Activated CD4-positive, CD25-positive, alpha-beta regulatory T cell treated with anti-CD3 and anti-CD28 coated beads, Interleukin-2, amount 50 U/mL, for 16 hours (primary cell): ENCODE data around the gene SSR1.
"Not testable (repeated sequence)": the region's sequence is repeated elsewhere in the genome, so short reads cannot be mapped to it uniquely, and the experiment has no call there.

Experiments used
- DNase-seq: peaks from one replicate; pipeline ENCODE4 v3.0.0-alpha.2; 2020; ENCODE audit warnings: low read depth, low spot score

SSR1 gene

DNA sequence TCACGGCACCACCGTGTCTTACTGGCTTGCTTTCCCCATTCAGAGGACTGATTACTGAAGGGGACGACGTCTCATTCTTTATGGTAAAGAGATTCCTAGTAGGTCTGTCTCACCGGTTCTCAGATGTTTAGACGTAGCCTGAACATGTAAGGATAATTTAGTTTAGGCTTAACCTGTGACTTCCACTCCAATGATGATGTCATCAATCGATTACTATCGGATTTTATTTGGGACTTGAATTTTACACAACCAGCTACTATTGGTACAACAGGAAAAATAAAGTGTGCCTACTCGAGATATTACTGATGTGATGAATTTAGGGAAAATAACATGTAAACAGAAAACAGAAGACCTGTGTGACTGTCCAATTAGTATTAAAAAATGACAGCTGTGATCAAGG lies 4.5 kb upstream of the SSR1 start:
- no peak for DNase-seq

DNA sequence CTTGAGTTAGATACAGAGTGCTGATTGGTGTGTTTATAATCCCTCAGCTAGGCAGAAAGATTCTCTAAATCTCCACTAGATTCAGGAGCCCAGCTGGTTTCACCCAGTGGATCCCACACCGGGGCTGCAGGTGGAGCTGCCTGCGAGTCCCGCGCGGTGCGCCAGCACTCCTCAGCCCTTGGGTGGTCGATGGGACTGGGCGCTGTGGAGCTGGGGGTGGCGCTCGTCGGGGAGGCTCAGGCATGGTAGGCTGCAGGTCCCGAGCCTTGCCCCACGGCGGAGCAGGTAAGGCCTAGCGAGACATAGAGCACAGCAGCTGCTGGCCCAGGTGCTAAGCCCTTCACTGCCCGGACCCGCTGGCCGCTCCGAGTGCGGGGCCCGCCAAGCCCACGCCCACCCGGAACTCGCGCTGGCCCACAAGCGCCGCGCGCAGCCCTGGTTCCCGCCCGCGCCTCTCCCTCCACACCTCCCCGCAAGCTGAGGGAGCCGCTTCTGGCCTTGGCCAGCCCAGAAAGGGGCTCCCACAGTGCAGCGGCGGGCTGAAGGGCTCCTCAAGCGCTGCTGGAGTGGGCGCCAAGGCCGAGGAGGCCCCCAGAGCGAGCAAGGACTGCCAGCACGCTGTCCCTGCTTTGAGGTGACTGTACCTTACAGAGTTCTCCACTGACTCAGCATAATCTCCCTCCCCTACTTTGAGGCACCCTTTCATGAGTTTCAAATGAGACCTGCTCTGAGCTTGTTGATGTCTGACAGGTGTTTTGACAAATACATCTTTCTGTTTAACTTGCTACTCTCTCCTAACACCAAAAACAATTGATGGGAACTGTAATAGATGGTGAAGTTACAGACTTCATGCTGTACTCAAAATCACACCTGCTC lies 3.9 kb upstream of the SSR1 start:
- DNase-seq: no peak

GRCh38 chr6:7315948-7316365 lies 3.0 kb upstream of the SSR1 start:
- DNase-seq: no peak

DNA sequence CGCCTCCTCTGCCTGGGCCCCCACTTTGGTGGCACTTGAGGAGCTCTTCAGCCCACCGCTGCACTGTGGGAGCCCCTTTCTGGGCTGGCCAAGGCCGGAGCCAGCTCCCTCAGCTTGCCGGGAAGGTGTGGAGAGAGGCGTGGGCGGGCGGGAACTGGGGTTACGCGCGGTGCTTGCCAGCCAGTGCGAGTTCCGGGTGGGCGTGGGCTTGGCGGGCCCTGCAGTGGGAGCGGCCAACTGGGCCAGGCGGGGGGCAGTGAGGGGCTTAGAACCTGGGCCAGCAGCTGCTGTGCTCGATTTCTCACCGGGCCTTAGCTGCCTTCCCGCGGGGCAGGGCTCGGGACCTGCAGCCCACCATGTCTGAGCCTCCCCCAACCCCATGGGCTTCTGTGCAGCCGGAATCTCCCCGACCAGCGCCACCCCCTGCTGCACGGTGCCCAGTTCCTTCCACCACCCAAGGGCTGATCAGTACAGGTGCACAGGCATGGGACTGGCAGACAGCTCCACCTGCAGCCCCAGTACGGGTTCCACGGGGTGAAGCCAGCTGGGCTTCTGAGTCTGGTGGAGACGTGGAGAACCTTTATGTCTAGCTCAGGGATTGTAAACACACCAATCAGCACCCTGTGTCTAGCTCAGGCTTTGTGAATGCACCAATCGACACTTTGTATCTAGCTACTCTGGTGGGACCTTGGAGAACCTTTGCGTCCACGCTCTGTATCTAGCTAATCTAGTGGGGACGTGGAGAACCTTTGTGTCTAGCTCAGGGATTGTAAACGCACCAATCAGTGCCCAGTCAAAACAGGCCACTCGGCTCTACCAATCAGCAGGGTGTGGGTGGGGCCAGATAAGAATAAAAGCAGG lies 2.3 kb upstream of the SSR1 start:
- not testable (repeated sequence) for DNase-seq

- DNase-seq: no peak
Measured at GRCh38 chr6:7314414-7314813, 1.4 kb upstream of the SSR1 start.

GRCh38 chr6:7313505-7314165 lies 636 bp upstream of the SSR1 start:
- DNase-seq: no peak

DNA sequence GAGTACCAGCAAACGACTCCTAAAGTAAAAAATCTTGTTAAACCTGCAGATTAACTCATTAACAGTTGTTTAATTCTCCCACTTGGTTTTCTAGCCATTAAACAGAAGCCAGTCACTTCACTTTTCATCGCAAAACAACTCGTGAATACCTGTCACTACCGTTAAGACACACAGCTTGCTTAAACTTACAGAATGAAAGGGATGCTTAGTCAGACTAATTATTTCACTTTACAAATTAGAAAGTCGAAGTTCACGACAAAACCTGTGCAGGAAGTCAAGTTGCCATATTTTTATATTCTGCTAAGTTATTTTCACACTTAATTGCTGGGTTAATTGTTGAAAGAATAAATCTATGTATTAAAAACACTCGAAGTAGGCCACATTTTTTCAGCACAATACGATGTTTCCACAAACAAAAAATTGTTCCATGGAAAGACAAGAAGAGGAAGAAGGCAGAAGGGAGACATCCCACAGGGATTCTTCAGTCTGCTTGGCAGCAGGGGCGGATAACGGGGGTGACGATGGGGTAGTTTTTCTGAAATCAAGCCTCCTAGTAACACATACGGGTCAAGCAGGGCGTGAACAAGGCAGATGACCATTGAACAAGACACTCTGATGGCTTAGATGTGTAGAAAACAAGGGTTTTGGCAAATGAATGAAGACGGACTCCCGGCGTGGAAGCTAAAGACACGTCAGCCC lies 933 bp downstream of the SSR1 start:
- no peak for DNase-seq

DNA sequence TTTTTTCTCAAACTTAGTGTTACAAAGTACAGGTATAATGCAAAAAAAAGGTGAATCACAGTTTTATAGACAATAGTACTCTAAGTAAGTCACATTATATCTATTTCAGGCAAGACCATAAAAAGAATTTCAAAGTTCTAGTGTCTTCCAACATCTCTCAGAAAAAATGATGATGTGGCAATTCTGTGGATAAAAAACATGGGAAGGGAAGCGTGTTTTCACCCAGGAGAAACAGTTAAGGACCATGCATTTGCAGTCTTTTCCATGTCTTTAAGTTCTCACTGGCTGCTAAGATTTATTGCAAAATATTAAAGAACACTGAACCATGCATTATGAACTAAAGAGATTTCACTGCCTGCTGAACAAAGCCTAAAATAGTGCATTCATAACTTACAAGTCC lies 1.8 kb downstream of the SSR1 start:
- DNase-seq: no peak

DNA sequence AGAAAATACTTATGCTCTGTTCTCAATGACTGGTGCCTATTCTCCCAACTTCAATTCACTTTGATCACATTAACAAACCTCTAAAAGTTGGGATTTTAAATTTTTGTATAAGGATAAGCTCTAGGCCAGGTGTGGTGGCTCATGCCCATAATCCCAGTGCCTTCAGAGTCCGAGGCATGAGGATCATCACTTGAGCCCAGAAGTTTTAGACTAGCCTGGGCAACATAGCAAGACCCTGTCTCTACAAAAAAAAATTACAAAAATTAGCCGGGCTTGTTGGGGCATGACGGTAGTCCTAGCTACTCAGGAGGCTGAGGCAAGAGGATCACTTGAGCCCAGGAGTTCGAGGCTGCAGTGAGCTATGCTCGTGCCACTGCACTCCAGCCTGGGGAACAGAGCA lies 3.9 kb downstream of the SSR1 start:
- DNase-seq: no peak

GRCh38 chr6:7307533-7307932 lies 5.5 kb downstream of the SSR1 start:
- DNase-seq: no peak

GRCh38 chr6:7304821-7305220 lies 8.2 kb downstream of the SSR1 start:
- DNase-seq: no peak

DNA sequence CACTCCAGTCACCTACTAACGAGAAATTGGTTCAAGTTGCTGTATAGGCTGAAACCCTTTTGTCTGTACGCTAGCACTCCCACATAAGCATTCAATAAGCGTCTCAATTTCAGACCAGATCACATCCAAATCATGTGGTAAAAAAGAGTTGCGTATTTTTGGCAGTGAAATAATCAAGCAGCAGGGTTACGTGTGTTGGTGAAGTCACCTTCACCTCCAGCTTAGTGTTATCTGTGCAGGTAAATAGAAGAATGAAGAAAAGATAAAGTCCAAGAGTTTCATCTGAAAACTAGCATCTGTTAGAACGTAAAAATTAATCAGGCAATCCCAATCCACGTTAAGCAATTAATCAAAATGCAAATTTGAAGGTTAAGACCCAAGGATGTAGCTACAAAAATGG lies 11.3 kb downstream of the SSR1 start:
- no peak for DNase-seq

- DNase-seq: no peak
Measured at GRCh38 chr6:7300926-7301325, 12.1 kb downstream of the SSR1 start.

- no peak for DNase-seq
Measured at GRCh38 chr6:7298113-7298512, 14.9 kb downstream of the SSR1 start.

DNA sequence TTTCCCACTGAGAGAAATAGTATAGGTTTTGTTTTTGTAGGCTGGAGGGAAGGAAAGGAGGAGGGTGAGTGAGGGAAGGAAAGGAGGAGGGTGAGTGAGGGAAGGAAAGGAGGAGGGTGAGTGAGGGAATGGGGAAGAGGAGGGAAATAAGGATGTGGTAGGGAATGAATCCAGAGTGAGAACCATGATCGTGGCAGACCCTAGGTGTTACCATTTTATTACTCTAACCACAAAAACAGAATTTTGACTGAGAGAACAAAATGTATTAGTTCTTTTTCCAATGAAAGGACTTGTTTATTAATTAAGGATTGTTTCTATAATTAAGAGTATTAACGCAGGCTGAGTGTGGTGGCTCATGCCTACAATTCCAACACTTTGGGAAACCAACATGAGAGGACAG lies 16.4 kb downstream of the SSR1 start:
- no peak for DNase-seq

DNA sequence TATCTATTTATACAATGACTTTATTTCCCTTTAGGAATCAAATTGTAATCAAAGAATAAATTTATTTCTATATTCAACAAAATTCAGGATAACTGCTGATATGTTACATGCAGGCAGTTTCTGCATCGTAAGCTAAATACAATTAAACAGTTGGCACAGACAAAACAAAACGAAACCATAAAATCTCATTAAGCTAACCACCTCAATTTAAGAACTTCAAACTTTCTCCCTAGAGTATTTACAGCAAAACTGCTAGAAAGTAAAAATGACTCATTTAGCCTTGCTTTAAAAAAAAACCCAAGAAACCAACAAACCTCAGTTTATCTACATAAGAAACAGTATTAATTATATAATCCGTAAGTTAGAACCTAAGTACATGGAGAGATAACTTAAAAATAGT lies 17.1 kb downstream of the SSR1 start:
- DNase-seq: no peak

DNA sequence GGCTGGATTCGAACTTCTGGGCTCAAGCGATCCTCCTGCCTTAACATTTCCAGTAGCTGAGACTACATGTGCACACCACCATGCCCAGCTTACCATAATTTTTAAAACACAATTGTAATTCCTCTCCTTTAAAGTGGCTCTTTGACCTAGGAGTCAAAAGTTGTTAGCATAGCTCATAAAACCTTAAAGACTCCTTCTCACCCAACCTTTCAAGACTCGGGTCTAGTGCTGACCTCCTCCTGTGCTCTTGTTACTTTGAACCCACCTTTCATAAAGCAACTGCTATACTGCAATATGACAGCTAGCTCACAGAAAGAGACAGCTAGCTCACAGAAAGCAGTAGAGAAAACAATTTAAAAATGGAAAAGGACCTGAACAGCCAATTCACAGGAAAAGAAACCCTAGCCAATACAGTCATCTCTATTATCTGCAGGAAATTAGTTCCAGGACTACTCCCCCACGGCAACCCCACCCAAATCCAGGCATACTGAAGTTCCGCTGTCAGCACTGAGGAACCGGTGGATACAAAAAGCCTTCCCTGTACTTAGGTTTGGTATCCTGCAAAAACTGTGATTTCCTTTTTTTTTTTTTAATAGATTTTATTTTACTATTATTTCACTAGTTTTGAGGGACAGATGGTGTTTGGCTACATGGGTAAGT lies 20.3 kb downstream of the SSR1 start:
- no peak for DNase-seq

- no peak for DNase-seq
Measured at GRCh38 chr6:7290079-7290478, 22.9 kb downstream of the SSR1 start.

- no peak for DNase-seq
Measured at GRCh38 chr6:7285416-7285815, 27.6 kb downstream of the SSR1 start.

DNA sequence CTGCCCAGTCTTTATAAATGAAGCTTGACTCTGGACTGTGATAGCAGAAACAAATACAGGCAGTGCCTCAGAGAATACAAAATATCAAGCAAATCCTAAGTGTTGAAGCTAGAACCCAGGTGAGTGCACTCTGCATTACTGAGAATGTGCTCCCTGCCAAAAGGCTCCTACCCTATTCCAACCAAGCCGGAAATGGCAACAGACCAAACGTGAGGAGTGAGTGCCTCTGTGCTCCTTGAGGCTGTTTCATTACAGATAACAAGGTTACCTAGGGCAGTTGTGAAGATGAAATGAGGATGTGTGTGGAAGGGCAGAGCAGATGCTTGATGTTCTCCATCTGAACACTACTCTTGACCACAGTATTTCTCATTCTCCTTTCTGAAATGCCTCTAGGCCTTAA lies 29.3 kb downstream of the SSR1 start:
- DNase-seq: no peak
